Trophoblast cell (in vitro differentiated cells and primary cell): Measurements from ENCODE around the gene MRPL41.
"Not testable (repeated sequence)": the region's sequence is repeated elsewhere in the genome, so short reads cannot be mapped to it uniquely, and the experiment has no call there.

Experiments
- DNase-seq, 2 donors: peaks; one replicate each; pipeline ENCODE4 v3.0.0-alpha.2; 2016
- H2AFZ ChIP-seq: 2 replicates; pipeline ENCODE4 v1.6.1; 2013; ENCODE audit warnings: low read length, moderate library complexity, mild to moderate bottlenecking; ENCODE audit not compliant: insufficient read depth, poor library complexity
- H2AK5ac ChIP-seq: 2 replicates; pipeline ENCODE4 v1.6.1; 2013; ENCODE audit warnings: mild to moderate bottlenecking, low read length
- H2BK120ac ChIP-seq: 2 replicates; pipeline ENCODE4 v1.6.1; 2013; ENCODE audit warnings: low read length, mild to moderate bottlenecking, moderate library complexity; ENCODE audit not compliant: insufficient read depth, poor library complexity
- H2BK12ac ChIP-seq: 2 replicates; pipeline ENCODE4 v1.6.1; 2013; ENCODE audit warnings: mild to moderate bottlenecking, low read length, moderate library complexity
- H2BK5ac ChIP-seq: 2 replicates; pipeline ENCODE4 v1.6.1; 2013; ENCODE audit warnings: low read length, low read depth, moderate library complexity, mild to moderate bottlenecking; ENCODE audit not compliant: poor library complexity
- H3K14ac ChIP-seq: 2 replicates; pipeline ENCODE4 v1.6.1; 2013; ENCODE audit warnings: mild to moderate bottlenecking, low read length
- H3K18ac ChIP-seq: 2 replicates; pipeline ENCODE4 v1.6.1; 2013; ENCODE audit warnings: mild to moderate bottlenecking, low read length
- H3K23ac ChIP-seq: 2 replicates; pipeline ENCODE4 v1.6.1; 2013; ENCODE audit warnings: low read length
- H3K27ac ChIP-seq: 2 replicates; pipeline ENCODE4 v1.5.1; 2013; ENCODE audit warnings: low read depth, mild to moderate bottlenecking, inconsistent platforms, low read length, moderate library complexity
- H3K27me3 ChIP-seq: 2 replicates; pipeline ENCODE4 v1.6.1; 2013; ENCODE audit warnings: inconsistent platforms, mild to moderate bottlenecking, low read length, moderate library complexity; ENCODE audit not compliant: insufficient read depth
- H3K36me3 ChIP-seq, 2 experiments: 1 replicate in 1 of 2; 2 replicates in 1 of 2; pipeline ENCODE4 v1.6.1; 2013; ENCODE audit warnings: low read length in 2 of 2, mild to moderate bottlenecking in 2 of 2, moderate library complexity in 1 of 2; ENCODE audit not compliant: insufficient read depth in 2 of 2, control insufficient read depth in 1 of 2
- H3K4ac ChIP-seq: 2 replicates; pipeline ENCODE4 v1.6.1; 2013; ENCODE audit warnings: low read depth, mild to moderate bottlenecking, low read length, moderate library complexity
- H3K4me1 ChIP-seq, 2 experiments: 1 replicate in 1 of 2; 2 replicates in 1 of 2; pipeline ENCODE4 v1.6.1; 2013; ENCODE audit warnings: low read length in 2 of 2, mild to moderate bottlenecking in 2 of 2, moderate library complexity in 1 of 2; ENCODE audit not compliant: insufficient read depth in 2 of 2, control insufficient read depth in 1 of 2
- H3K4me2 ChIP-seq: 2 replicates; pipeline ENCODE4 v1.6.1; 2013; ENCODE audit warnings: inconsistent platforms, mild to moderate bottlenecking, low read length, moderate library complexity
- H3K4me3 ChIP-seq: 2 replicates; pipeline ENCODE4 v1.5.1; 2013; ENCODE audit warnings: mild to moderate bottlenecking, low read depth, low read length, inconsistent platforms
- H3K79me1 ChIP-seq: one replicate; pipeline ENCODE4 v1.6.1; 2013; ENCODE audit warnings: low read length
- H3K79me2 ChIP-seq: 2 replicates; pipeline ENCODE4 v1.6.1; 2013; ENCODE audit warnings: low read length, mild to moderate bottlenecking; ENCODE audit not compliant: control insufficient read depth, insufficient read depth, poor library complexity
- H3K9ac ChIP-seq: 2 replicates; pipeline ENCODE4 v1.6.1; 2013; ENCODE audit warnings: mild to moderate bottlenecking, low read length
- H3K9me3 ChIP-seq: 2 replicates; pipeline ENCODE4 v1.6.1; 2013; ENCODE audit warnings: low read depth, mild to moderate bottlenecking, control low read depth, inconsistent platforms, low read length; ENCODE audit not compliant: insufficient read depth
- H4K12ac ChIP-seq: 2 replicates; pipeline ENCODE4 v1.6.1; 2013; ENCODE audit warnings: low read depth, mild to moderate bottlenecking, low read length, moderate library complexity
- H4K8ac ChIP-seq: 2 replicates; pipeline ENCODE4 v1.6.1; 2013; ENCODE audit warnings: low read depth, mild to moderate bottlenecking, low read length, moderate library complexity
- H4K91ac ChIP-seq: one replicate; pipeline ENCODE4 v1.6.1; 2013; ENCODE audit warnings: low read depth, mild to moderate bottlenecking, low read length, moderate library complexity
- WGBS: extraction: QIAGEN DNeasy Blood & Tissue Kit; methylation state at CpG from one replicate; pipeline ENCODE4 v1.1.7; 2013; ENCODE audit warnings: missing lambda C conversion rate; ENCODE audit not compliant: insufficient read length, insufficient coverage; ENCODE audit errors: extremely low coverage; 5-methylcytosine and 5-hydroxymethylcytosine counted together

MRPL41 gene

GRCh38 chr9:137552022-137552768 is 516 bp downstream of the MRPL41 start:
- no peaks in the 10 kb centered on the region for H3K9me3 ChIP-seq

GRCh38 chr9:137553654-137554053 is 2.0 kb downstream of the MRPL41 start:
- H3K4me1 ChIP-seq, H3K27me3 ChIP-seq, H3K9me3 ChIP-seq, H3K27ac ChIP-seq, H3K79me1 ChIP-seq, H2AK5ac ChIP-seq, H4K91ac ChIP-seq, H2BK120ac ChIP-seq, H2AFZ ChIP-seq, H3K4me2 ChIP-seq, H3K4me3 ChIP-seq, H3K79me2 ChIP-seq, H4K8ac ChIP-seq, H2BK12ac ChIP-seq, H3K4ac ChIP-seq, H2BK5ac ChIP-seq, H3K14ac ChIP-seq, H3K23ac ChIP-seq, H3K18ac ChIP-seq, DNase-seq, H3K9ac ChIP-seq, H4K12ac ChIP-seq: not testable (repeated sequence)
- peaks cover 31 to 34% of the 10 kb centered on the region in 2 experiments for H3K36me3 ChIP-seq
- WGBS, result no CpG with 5 or more reads among the region's 10 CpGs

More at GRCh38 chr9:137552022-137552768, 516 bp downstream of the MRPL41 start:
- Histone ChIP-seq H3K27me3 (no peaks in the 10 kb centered on the region), H2BK12ac (no peak overlapping the region), H3K36me3 (peaks cover 25 to 27% of the 10 kb centered on the region in 2 experiments), H2BK5ac (peak overlapping the region; percentile 34), H3K4me3 (peak overlapping the region; percentile 84), H3K4me1 (peaks cover 0 to 7% of the 10 kb centered on the region in 2 experiments), H2AK5ac (peak overlapping the region; percentile 34), H3K79me1 (peaks cover 7% of the 10 kb centered on the region), H2BK120ac (peak overlapping the region; percentile 52), H3K4me2 (peak overlapping the region; percentile 68), H4K12ac (peak overlapping the region; percentile 39), H4K8ac (peak overlapping the region; percentile 90), H3K79me2 (peaks cover 3% of the 10 kb centered on the region), H2AFZ (peak overlapping the region; percentile 63), H3K23ac (no peak overlapping the region), H4K91ac (peak overlapping the region; percentile 75), H3K27ac (no peak overlapping the region), H3K18ac (peak overlapping the region; percentile 67), H3K14ac (peak overlapping the region; percentile 66), H3K4ac (peak overlapping the region; percentile 44), H3K9ac (peak overlapping the region; percentile 73)
- DNase-seq, result peak in 1 of 2 donors; percentile 29
- WGBS, result no CpG with 5 or more reads among the region's 58 CpGs

GRCh38 chr9:137554349-137554748 is 2.7 kb downstream of the MRPL41 start:
- H2BK5ac ChIP-seq, result no peak overlapping the region
- H3K79me2 ChIP-seq, result peaks cover 3% of the 10 kb centered on the region
- H3K4me3 ChIP-seq, result no peak overlapping the region
- no peak overlapping the region for H3K4ac ChIP-seq
- H3K9ac ChIP-seq, result no peak overlapping the region
- peaks cover 7% of the 10 kb centered on the region for H3K79me1 ChIP-seq
- H2AK5ac ChIP-seq, result no peak overlapping the region
- no peak overlapping the region for H4K12ac ChIP-seq
- no CpG with 5 or more reads among the region's 1 CpG for WGBS
- no peak overlapping the region for H2AFZ ChIP-seq
- H3K18ac ChIP-seq, result no peak overlapping the region
- no peaks in the 10 kb centered on the region for H3K27me3 ChIP-seq
- no peak overlapping the region for H3K14ac ChIP-seq
- H3K4me1 ChIP-seq, result peaks cover 0 to 7% of the 10 kb centered on the region in 2 experiments
- no peaks in the 10 kb centered on the region for H3K9me3 ChIP-seq
- H3K36me3 ChIP-seq, result peaks cover 31 to 34% of the 10 kb centered on the region in 2 experiments
- no peak overlapping the region for H2BK12ac ChIP-seq
- DNase-seq, result no peak
- H4K91ac ChIP-seq, result no peak overlapping the region
- no peak overlapping the region for H2BK120ac ChIP-seq
- H3K4me2 ChIP-seq, result no peak overlapping the region
- H3K27ac ChIP-seq, result no peak overlapping the region
- no peak overlapping the region for H4K8ac ChIP-seq
- no peak overlapping the region for H3K23ac ChIP-seq

GRCh38 chr9:137555179-137555578 is 3.5 kb downstream of the MRPL41 start:
- Histone ChIP-seq H3K4ac (no peak overlapping the region), H3K79me2 (peaks cover 3% of the 10 kb centered on the region), H3K23ac (no peak overlapping the region), H3K27me3 (no peaks in the 10 kb centered on the region), H2BK120ac (no peak overlapping the region), H3K9ac (no peak overlapping the region), H4K91ac (no peak overlapping the region), H2BK5ac (no peak overlapping the region), H3K14ac (no peak overlapping the region), H3K79me1 (peaks cover 7% of the 10 kb centered on the region), H4K8ac (no peak overlapping the region), H3K9me3 (no peaks in the 10 kb centered on the region), H3K36me3 (peaks cover 31 to 36% of the 10 kb centered on the region in 2 experiments), H3K18ac (no peak overlapping the region), H2AFZ (no peak overlapping the region), H3K4me1 (peaks cover 0 to 7% of the 10 kb centered on the region in 2 experiments), H3K27ac (no peak overlapping the region), H3K4me2 (no peak overlapping the region), H2AK5ac (no peak overlapping the region), H4K12ac (no peak overlapping the region), H2BK12ac (no peak overlapping the region), H3K4me3 (no peak overlapping the region)
- no CpG with 5 or more reads among the region's 10 CpGs for WGBS
- DNase-seq, result no peak
